HL-60 (cell line): ENCODE data around the gene THAP9.

Source experiments
- CTCF ChIP-seq: IDR thresholded peaks from one replicate; pipeline ENCODE4 v1.5.1; 2011; ENCODE audit warnings: low read length, control low read depth, inconsistent platforms; ENCODE audit not compliant: insufficient read depth
- REST ChIP-seq: IDR thresholded peaks from 2 replicates; pipeline ENCODE4 v1.6.1; 2012; ENCODE audit warnings: low read depth; ENCODE audit not compliant: insufficient replicate concordance
- SPI1 ChIP-seq: IDR thresholded peaks from 2 replicates; pipeline ENCODE4 v1.6.1; 2012; ENCODE audit warnings: low read depth, mild to moderate bottlenecking, borderline replicate concordance

GRCh38 chr4:82893942-82894341 is 6.6 kb upstream of the THAP9 start:
- TF ChIP-seq REST (no peak), CTCF (no peak), SPI1 (no peak)
